A673 (cell line): ENCODE measurements around the gene KCTD16.

Experiments used
- CTCF ChIP-seq: fragments of 300-800, 200-600 bp; sonication (generic); conservative IDR thresholded peaks from 2 replicates; pipeline ENCODE4 v1.5.1; 2017; ENCODE audit warnings: low read depth, mild to moderate bottlenecking, antibody characterized with exemption, low read length, moderate library complexity, mixed read lengths
- EZH2 ChIP-seq: fragments of 200-600 bp; sonication (generic); IDR thresholded peaks from 2 replicates; pipeline ENCODE4 v1.6.1; 2017; ENCODE audit warnings: borderline replicate concordance, low read depth, mild to moderate bottlenecking, mixed read lengths, antibody characterized with exemption, low read length; ENCODE audit not compliant: poor library complexity, severe bottlenecking

- TF ChIP-seq CTCF (no peak), EZH2 (no peak)
These were observed 79.2 kb downstream of the KCTD16 start for GRCh38 chr5:144249755-144250464.
